Measurements from ENCODE around the gene APOBEC3C. TPM values are rescaled to one million over a fixed set of nuclear protein-coding genes. Genes with fewer than 3 reads are reported as not detected.

APOBEC3C gene
- total RNA-seq, 1 experiment from 2014 or later, result 32.1 TPM

- H4K20me1 ChIP-seq (ENCODE audit: control insufficient read depth, insufficient read depth, insufficient read length), result no peaks in the 10 kb centered on the region
- H3K27ac Mint-ChIP-seq, result 0 out of 7 replicates have a peak overlapping the region, but pooled peaks of 1 of the 3 experiments have one; percentile 31
- H2AK5ac ChIP-seq (ENCODE audit: insufficient read length, low read length), result no peak overlapping the region
- no peak overlapping the region for H3K18ac ChIP-seq (ENCODE audit: insufficient read length, low read depth, low read length)
- no peaks in the 10 kb centered on the region for H3K36me3 Mint-ChIP-seq (ENCODE audit: insufficient read depth in 1 of 3, low read depth in 3 of 3)
- peaks cover 19 to 29% of the 10 kb centered on the region in 2 experiments for H3K4me1 Mint-ChIP-seq
- no peak overlapping the region for H3T11ph ChIP-seq (ENCODE audit: low read length)
- H2BK12ac ChIP-seq (ENCODE audit: insufficient read length, low read depth, low read length), result no peak overlapping the region
- H3K79me1 ChIP-seq (ENCODE audit: insufficient read depth, low read depth, low read length, poor library complexity, severe bottlenecking), result no peaks in the 10 kb centered on the region
- no peak overlapping the region for H3K4me3 Mint-ChIP-seq
- no peak overlapping the region for H3K27ac ChIP-seq (ENCODE audit: insufficient read length, low read depth, low read length)
- no peaks in the 10 kb centered on the region; a peak in 2 of 5 replicates for H3K9me3 Mint-ChIP-seq
- no peak overlapping the region for H4K5ac ChIP-seq (ENCODE audit: insufficient read length, low read depth, low read length)
- H3K56ac ChIP-seq (ENCODE audit: insufficient read length, low read depth, low read length), result no peak overlapping the region
- peaks cover 11% of the 10 kb centered on the region for H3K27me3 Mint-ChIP-seq (ENCODE audit: low read depth)
- H2AFZ ChIP-seq (ENCODE audit: low read length), result no peak overlapping the region
- no peak overlapping the region; the same call in 1 of the 2 replicates for H3K14ac ChIP-seq (ENCODE audit: insufficient read depth, low read length)
- no peak for DNase-seq
- no CpG with 5 or more reads among the region's 14 CpGs for WGBS (ENCODE audit: extremely low coverage, insufficient read length, low lambda C conversion rate)
- H3K4me1 ChIP-seq (ENCODE audit: insufficient read depth, low read length), result no peaks in the 10 kb centered on the region; the same call in 1 of the 2 replicates
- no peaks in the 10 kb centered on the region for H3K23me2 ChIP-seq (ENCODE audit: insufficient read length, low read depth, low read length, poor library complexity, severe bottlenecking)
- H3K27me3 ChIP-seq (ENCODE audit: insufficient read depth, low read length), result no peaks in the 10 kb centered on the region
- no peak overlapping the region for H3K4ac ChIP-seq (ENCODE audit: low read depth, low read length)
- H3K9me3 ChIP-seq (ENCODE audit: control insufficient read depth, low read depth, low read length), result no peaks in the 10 kb centered on the region
- no peak overlapping the region for H2BK5ac ChIP-seq (ENCODE audit: insufficient read length, low read length)
- H2BK20ac ChIP-seq (ENCODE audit: low read depth, low read length, poor library complexity, severe bottlenecking), result no peak overlapping the region
- no peak overlapping the region for H3K9ac ChIP-seq (ENCODE audit: extremely low read depth, insufficient read length, low read length)
- no peak overlapping the region for H2BK15ac ChIP-seq (ENCODE audit: low read depth, low read length)
- no peaks in the 10 kb centered on the region for H3K79me2 ChIP-seq (ENCODE audit: insufficient read depth, low read length)
- H4K91ac ChIP-seq (ENCODE audit: insufficient read length, low read depth, low read length), result no peak overlapping the region
- H3K4me2 ChIP-seq (ENCODE audit: insufficient read depth, insufficient read length, low read length), result no peak overlapping the region
- no peak for TF ChIP-seq CTCF (conservative IDR thresholded peaks at IDR 0.05)
- H4K8ac ChIP-seq (replicated peaks; ENCODE audit: insufficient read length, low read depth, low read length), result no peak overlapping the region
- H2BK120ac ChIP-seq (ENCODE audit: low read depth, low read length, poor library complexity, severe bottlenecking), result no peak overlapping the region
- H3K23ac ChIP-seq (ENCODE audit: insufficient read length, low read depth, low read length), result no peak overlapping the region
Observed at GRCh38 chr22:38965614-38966379, 48.3 kb upstream of the APOBEC3C start.
